SK-N-SH (cell line): ENCODE results near the gene PLK2. TPM values are rescaled to one million over a fixed set of nuclear protein-coding genes. Genes with fewer than 3 reads are reported as not detected.

Source experiments
- CTCF ChIA-PET: fragments of 300-600, 350-600 bp; formaldehyde crosslinking; extraction: SDS; loops from one replicate; lab custom pipeline; 2021; lab: Yijun Ruan, JAX
- POLR2A ChIA-PET: fragments of 350-600 bp; sonication (Branson Sonifier 250); formaldehyde crosslinking; extraction: SDS; loops from one replicate; lab custom pipeline; 2020; ENCODE audit warnings: antibody characterized with exemption, inconsistent platforms; lab: Yijun Ruan, JAX
- DNase-seq: peaks from one replicate; pipeline ENCODE4 v3.0.0; 2012
- H2AFZ ChIP-seq: fragments of 200-600 bp; sonication (generic); 2 replicates; pipeline ENCODE4 v1.8.1; 2016; ENCODE audit warnings: antibody characterized with exemption, mild to moderate bottlenecking, low read depth
- H3F3A ChIP-seq: fragments of 200-600 bp; sonication (generic); replicated peaks from 2 replicates; pipeline ENCODE3; 2016; ENCODE audit warnings: antibody characterized with exemption, mild to moderate bottlenecking; ENCODE audit not compliant: insufficient read depth
- H3K27ac ChIP-seq, 2 experiments: fragments of 200-500 bp in 1 of 2; fragments of 200-600 bp in 1 of 2; sonication (Bioruptor generic) in 1 of 2; sonication (generic), shearing (Covaris generic) in 1 of 2; 2 replicates each; pipeline versions ENCODE4 v1.5.1 to v1.6.1; 2014 to 2016; ENCODE audit warnings: low read depth in 2 of 2, inconsistent platforms in 1 of 2, low read length in 1 of 2, mild to moderate bottlenecking in 1 of 2, mixed read lengths in 1 of 2
- H3K27me3 ChIP-seq: fragments of 200-600 bp; sonication (generic), shearing (Covaris generic); 2 replicates; pipeline ENCODE4 v1.6.1; 2016; ENCODE audit warnings: mixed run types; ENCODE audit not compliant: insufficient read depth
- H3K36me3 ChIP-seq, 2 experiments: fragments of 200-500 bp in 1 of 2; fragments of 200-600 bp in 1 of 2; sonication (Bioruptor generic) in 1 of 2; sonication (generic) in 1 of 2; replicated peaks in 1 of 2; 2 replicates each; pipeline versions ENCODE3 to v1.5.1; 2014 to 2016; ENCODE audit warnings: low read length in 1 of 2, mild to moderate bottlenecking in 1 of 2; ENCODE audit not compliant: insufficient read depth in 2 of 2, control insufficient read depth in 1 of 2
- H3K4me1 ChIP-seq, 2 experiments: fragments of 200-500 bp in 1 of 2; fragments of 200-600 bp in 1 of 2; sonication (Bioruptor generic) in 1 of 2; sonication (generic), shearing (Covaris generic) in 1 of 2; 2 replicates each; pipeline versions ENCODE4 v1.5.1 to v1.6.1; 2014 to 2016; ENCODE audit warnings: low read depth in 1 of 2, low read length in 1 of 2, mixed run types in 1 of 2; ENCODE audit not compliant: insufficient read depth in 2 of 2, control insufficient read depth in 1 of 2
- H3K4me2 ChIP-seq: fragments of 200-600 bp; sonication (generic), shearing (Covaris generic); 2 replicates; pipeline ENCODE4 v1.6.1; 2017; ENCODE audit warnings: mixed run types
- H3K4me3 ChIP-seq, 2 experiments: fragments of 200-500 bp in 1 of 2; fragments of 200-600 bp in 1 of 2; sonication (Bioruptor generic) in 1 of 2; sonication (generic), shearing (Covaris generic) in 1 of 2; 2 replicates each; pipeline versions ENCODE4 v1.5.1 to v1.8.1; 2014 to 2016; ENCODE audit warnings: low read depth in 2 of 2, inconsistent platforms in 1 of 2, low read length in 1 of 2, mild to moderate bottlenecking in 1 of 2, mixed read lengths in 1 of 2, moderate library complexity in 1 of 2
- H3K79me2 ChIP-seq: fragments of 200-600 bp; sonication (generic); 2 replicates; pipeline ENCODE4 v1.8.1; 2017; ENCODE audit warnings: mild to moderate bottlenecking; ENCODE audit not compliant: insufficient read depth
- H3K9ac ChIP-seq: fragments of 200-600 bp; sonication (generic); 2 replicates; pipeline ENCODE4 v1.6.1; 2017; ENCODE audit warnings: mixed run types
- H3K9me2 ChIP-seq: fragments of 200-600 bp; sonication (generic); 2 replicates; pipeline ENCODE4 v1.6.1; 2017; ENCODE audit warnings: mixed run types
- H3K9me3 ChIP-seq: fragments of 200-600 bp; sonication (generic); 2 replicates; pipeline ENCODE4 v1.6.1; 2017; ENCODE audit warnings: mixed run types, mild to moderate bottlenecking, moderate library complexity
- H4K20me1 ChIP-seq: fragments of 200-600 bp; sonication (generic); 2 replicates; pipeline ENCODE4 v1.6.1; 2017; ENCODE audit warnings: mild to moderate bottlenecking, mixed run types; ENCODE audit not compliant: insufficient read depth
- EZH2phosphoT487 ChIP-seq: fragments of 200-600 bp; sonication (generic); IDR thresholded peaks from 2 replicates; pipeline ENCODE4 v1.6.1; 2017; ENCODE audit warnings: low read depth, mixed run types, mild to moderate bottlenecking, antibody characterized with exemption, moderate library complexity, borderline replicate concordance
- GATA2 ChIP-seq: sonication (generic); formaldehyde crosslinking; IDR thresholded peaks from 2 replicates; pipeline ENCODE4 v1.5.0; 2020; ENCODE audit warnings: mild to moderate bottlenecking, missing genetic modification reagents
- MEF2A ChIP-seq: IDR thresholded peaks from 2 replicates; pipeline ENCODE4 v1.4.0; 2012; ENCODE audit warnings: low read depth, borderline replicate concordance
- MXI1 ChIP-seq: IDR thresholded peaks from 2 replicates; pipeline ENCODE4 v1.6.1; 2012; ENCODE audit warnings: mild to moderate bottlenecking, low read depth, low read length, improper control_type of control experiment
- NFIC ChIP-seq: IDR thresholded peaks from 2 replicates; pipeline ENCODE4 v1.4.0; 2012; ENCODE audit warnings: borderline replicate concordance
- NRF1 ChIP-seq: IDR thresholded peaks from 2 replicates; pipeline ENCODE4 v1.6.1; 2012; ENCODE audit warnings: low read depth, mild to moderate bottlenecking, low read length
- RAD21 ChIP-seq: IDR thresholded peaks from 2 replicates; pipeline ENCODE4 v1.6.1; 2012; ENCODE audit warnings: mild to moderate bottlenecking, low read length
- RCOR1 ChIP-seq: fragments of 150-350 bp; IDR thresholded peaks from 2 replicates; pipeline ENCODE4 v1.6.1; 2017; ENCODE audit warnings: antibody characterized with exemption, low read length
- RFX5 ChIP-seq: IDR thresholded peaks from 2 replicates; pipeline ENCODE4 v1.6.1; 2012; ENCODE audit warnings: mild to moderate bottlenecking, improper control_type of control experiment, low read length
- TCF12 ChIP-seq: IDR thresholded peaks from 2 replicates; pipeline ENCODE4 v1.4.0; 2012
- TEAD4 ChIP-seq: IDR thresholded peaks from 2 replicates; pipeline ENCODE4 v1.4.0; 2012; ENCODE audit warnings: mild to moderate bottlenecking, borderline replicate concordance; ENCODE audit not compliant: insufficient read depth
- WGBS: methylation state at CpG from one replicate; pipeline ENCODE4 v1.1.6; 2017; ENCODE audit warnings: low lambda C conversion rate; 5-methylcytosine and 5-hydroxymethylcytosine counted together
- polyA plus RNA-seq, 3 experiments: library from polyadenylated mRNA; depleted of rRNA; stranded (reverse); fragments of >200 nt; gene quantifications; 2 replicates each; pipeline ENCODE4 v1.2.3, GENCODE V29; 2012
- TF ChIP-seq, protein P1 (sequence below): IDR thresholded peaks from 2 replicates; pipeline ENCODE4 v1.6.1; 2012; ENCODE audit warnings: mild to moderate bottlenecking, low read depth, low read length, moderate library complexity
- TF ChIP-seq, protein P2 (sequence below): fragments of 150-350 bp; IDR thresholded peaks from 2 replicates; pipeline ENCODE4 v1.6.1; 2016; ENCODE audit warnings: mild to moderate bottlenecking, low read depth, low read length

PLK2 gene
- polyA plus RNA-seq, 1 of the 3 experiments (the other 2 are of a cell fraction), result 157 TPM

DNA sequence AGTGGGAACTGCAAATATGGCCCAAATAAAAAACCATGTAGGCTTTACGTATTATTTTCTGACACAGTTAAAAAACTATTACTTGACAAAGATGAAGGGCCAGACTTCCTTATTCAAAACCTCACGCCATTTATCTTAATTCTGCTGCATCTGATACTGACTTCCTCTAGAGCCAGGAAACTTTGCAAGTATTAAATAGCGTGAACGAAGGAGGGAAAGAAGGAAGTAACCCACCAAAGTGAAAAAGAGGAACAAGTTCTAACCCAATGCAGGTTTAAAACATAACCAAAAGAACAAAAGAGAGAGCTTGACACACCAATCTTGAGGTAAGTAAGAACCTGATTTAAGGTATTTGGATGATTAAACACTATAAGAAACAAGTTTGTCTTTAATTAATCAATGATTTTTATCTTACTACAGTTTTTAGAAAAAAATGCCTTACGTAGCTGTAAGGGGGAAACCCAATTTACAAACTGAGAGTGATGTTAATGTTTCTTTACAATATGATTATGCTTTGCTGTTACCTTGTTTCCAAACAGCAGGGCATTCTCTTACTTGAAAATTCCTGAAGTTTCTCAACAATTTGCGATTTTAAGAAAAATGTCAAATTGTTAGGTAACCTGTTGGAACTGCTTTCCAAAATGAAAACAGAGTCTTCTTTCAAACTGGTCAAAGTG lies 31.5 kb upstream of the PLK2 start, which contains the start of gene GAPT:
Gene GAPT, plus strand, starts transcription at position 220 of the 677 bp plus-strand sequence. CDS start 3,102 bp downstream, outside the sequence.
- Histone ChIP-seq H3K27ac (no peak within 1 kb of the TSS), H3F3A (no peaks in the 10 kb centered on the region)
- 67% methylated on average over 6 of the region's 6 CpGs for WGBS
- TF ChIP-seq, protein P1, sequence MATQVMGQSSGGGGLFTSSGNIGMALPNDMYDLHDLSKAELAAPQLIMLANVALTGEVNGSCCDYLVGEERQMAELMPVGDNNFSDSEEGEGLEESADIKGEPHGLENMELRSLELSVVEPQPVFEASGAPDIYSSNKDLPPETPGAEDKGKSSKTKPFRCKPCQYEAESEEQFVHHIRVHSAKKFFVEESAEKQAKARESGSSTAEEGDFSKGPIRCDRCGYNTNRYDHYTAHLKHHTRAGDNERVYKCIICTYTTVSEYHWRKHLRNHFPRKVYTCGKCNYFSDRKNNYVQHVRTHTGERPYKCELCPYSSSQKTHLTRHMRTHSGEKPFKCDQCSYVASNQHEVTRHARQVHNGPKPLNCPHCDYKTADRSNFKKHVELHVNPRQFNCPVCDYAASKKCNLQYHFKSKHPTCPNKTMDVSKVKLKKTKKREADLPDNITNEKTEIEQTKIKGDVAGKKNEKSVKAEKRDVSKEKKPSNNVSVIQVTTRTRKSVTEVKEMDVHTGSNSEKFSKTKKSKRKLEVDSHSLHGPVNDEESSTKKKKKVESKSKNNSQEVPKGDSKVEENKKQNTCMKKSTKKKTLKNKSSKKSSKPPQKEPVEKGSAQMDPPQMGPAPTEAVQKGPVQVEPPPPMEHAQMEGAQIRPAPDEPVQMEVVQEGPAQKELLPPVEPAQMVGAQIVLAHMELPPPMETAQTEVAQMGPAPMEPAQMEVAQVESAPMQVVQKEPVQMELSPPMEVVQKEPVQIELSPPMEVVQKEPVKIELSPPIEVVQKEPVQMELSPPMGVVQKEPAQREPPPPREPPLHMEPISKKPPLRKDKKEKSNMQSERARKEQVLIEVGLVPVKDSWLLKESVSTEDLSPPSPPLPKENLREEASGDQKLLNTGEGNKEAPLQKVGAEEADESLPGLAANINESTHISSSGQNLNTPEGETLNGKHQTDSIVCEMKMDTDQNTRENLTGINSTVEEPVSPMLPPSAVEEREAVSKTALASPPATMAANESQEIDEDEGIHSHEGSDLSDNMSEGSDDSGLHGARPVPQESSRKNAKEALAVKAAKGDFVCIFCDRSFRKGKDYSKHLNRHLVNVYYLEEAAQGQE, result no peak
- TF ChIP-seq MEF2A (no peak), TCF12 (no peak), RFX5 (no peak), GATA2 (no peak), EZH2phosphoT487 (no peak), NFIC (no peak), NRF1 (no peak), RAD21 (no peak), MXI1 (no peak), RCOR1 (no peak), TEAD4 (no peak)
- TF ChIP-seq, protein P2, sequence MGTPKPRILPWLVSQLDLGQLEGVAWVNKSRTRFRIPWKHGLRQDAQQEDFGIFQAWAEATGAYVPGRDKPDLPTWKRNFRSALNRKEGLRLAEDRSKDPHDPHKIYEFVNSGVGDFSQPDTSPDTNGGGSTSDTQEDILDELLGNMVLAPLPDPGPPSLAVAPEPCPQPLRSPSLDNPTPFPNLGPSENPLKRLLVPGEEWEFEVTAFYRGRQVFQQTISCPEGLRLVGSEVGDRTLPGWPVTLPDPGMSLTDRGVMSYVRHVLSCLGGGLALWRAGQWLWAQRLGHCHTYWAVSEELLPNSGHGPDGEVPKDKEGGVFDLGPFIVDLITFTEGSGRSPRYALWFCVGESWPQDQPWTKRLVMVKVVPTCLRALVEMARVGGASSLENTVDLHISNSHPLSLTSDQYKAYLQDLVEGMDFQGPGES, result no peak
- TF ChIP-seq, all 33 proteins: peak for 0
- Histone ChIP-seq H2AFZ (no peak within 1 kb of the TSS), H3K9me2 (no peaks in the 10 kb centered on the region), H4K20me1 (no peaks in the 10 kb centered on the region), H3K4me1 (no peaks in the 10 kb centered on the region; a peak in 1 of 4 replicates), H3K9ac (no peak within 1 kb of the TSS), H3K4me2 (no peak within 1 kb of the TSS), H3K36me3 (no peaks in the 10 kb centered on the region), H3K79me2 (no peaks in the 10 kb centered on the region), H3K9me3 (no peaks in the 10 kb centered on the region), H3K4me3 (no peak within 1 kb of the TSS), H3K27me3 (no peaks in the 10 kb centered on the region)
- ChIA-PET CTCF (interaction anchor here (4.4 kb wide), 1 partner anchor 359 kb away, joined by 28 read pairs; no protein-coding TSS in a partner anchor), POLR2A (no interaction called here)
- DNase-seq, result no peak
